Lower leg skin (tissue), 3 donors: Measurements from ENCODE around the gene ARHGEF4.

Experiments
- CTCF ChIP-seq, 3 donors: fragments of 450-650 bp; IDR thresholded peaks; one replicate each; pipeline ENCODE4 v1.5.1; 2016; ENCODE audit warnings: antibody characterized with exemption in 3 of 3, mild to moderate bottlenecking in 3 of 3, moderate library complexity in 2 of 3
- POLR2A ChIP-seq, 2 donors: fragments of 450-650 bp; IDR thresholded peaks; one replicate each; pipeline ENCODE4 v1.6.1; 2016 to 2017; ENCODE audit warnings: antibody characterized with exemption in 2 of 2, mild to moderate bottlenecking in 1 of 2, moderate library complexity in 1 of 2

- no peak for TF ChIP-seq CTCF (IDR thresholded peaks at IDR 0.05)
- no peak for TF ChIP-seq POLR2A (IDR thresholded peaks at IDR 0.05)
These were observed 111.3 kb downstream of the ARHGEF4 start for GRCh38 chr2:130947967-130948366.
